Measurements from ENCODE around the gene CARD10. TPM values are rescaled to one million over a fixed set of nuclear protein-coding genes. Genes with fewer than 3 reads are reported as not detected.

The CARD10 gene
- polyA plus RNA-seq, 1 donor from 2014 or later: 0.36 TPM

DNA sequence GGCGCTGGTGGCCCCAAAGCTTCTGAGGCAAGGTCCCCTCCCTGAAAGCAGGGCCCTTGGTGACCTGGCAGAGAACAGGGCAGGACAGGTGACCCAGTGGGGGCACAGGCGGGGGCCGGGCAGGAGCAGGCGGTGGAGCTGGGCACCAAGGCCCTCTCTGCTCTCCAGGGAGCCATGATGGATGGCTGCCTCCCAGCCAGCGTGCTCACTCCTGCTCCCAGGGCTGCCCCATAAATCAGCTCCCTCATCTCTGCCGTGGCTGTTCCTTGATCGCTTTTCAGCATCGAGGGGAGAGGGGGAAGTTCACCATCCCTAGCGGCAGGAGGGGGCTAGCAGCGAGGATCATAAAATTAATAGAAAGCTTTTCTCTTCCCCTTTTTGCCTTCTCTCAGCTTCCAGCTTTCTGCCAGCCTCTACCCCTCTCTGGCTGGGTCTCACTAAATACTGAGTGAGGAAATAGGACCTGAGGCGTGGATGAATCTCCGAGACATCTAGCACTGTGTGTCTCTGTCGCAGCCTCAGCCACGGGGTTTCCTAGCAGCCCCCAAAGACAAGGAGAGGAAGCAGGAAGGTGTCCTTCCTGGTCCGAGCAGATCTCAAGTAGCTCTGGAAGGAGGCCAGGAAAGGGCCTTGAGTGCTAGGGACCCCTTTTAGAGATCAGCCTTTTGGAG, 69.7 kb downstream of the CARD10 start:
- Histone ChIP-seq H3K27me3 (ENCODE audit: insufficient read depth, low read depth, low read length) (no peaks in the 10 kb centered on the region), H3K27ac (ENCODE audit: low read length) (no peak overlapping the region), H2AFZ (ENCODE audit: low read depth, low read length) (no peak overlapping the region), H4K20me1 (ENCODE audit: insufficient read depth) (no peaks in the 10 kb centered on the region), H3K9ac (ENCODE audit: low read length) (no peak overlapping the region), H3K4me2 (ENCODE audit: low read length) (no peak overlapping the region), H3K9me2 (ENCODE audit: insufficient read depth, low read length) (no peaks in the 10 kb centered on the region), H3K79me2 (replicated peaks; ENCODE audit: insufficient read depth, low read length) (no peaks in the 10 kb centered on the region), H3K36me3 (ENCODE audit: insufficient read depth, low read length) (no peaks in the 10 kb centered on the region), H3K4me3 (ENCODE audit: low read length) (no peak overlapping the region), H3F3A (ENCODE audit: insufficient read depth, low read length, poor library complexity, severe bottlenecking) (no peaks in the 10 kb centered on the region), H3K9me3 (ENCODE audit: low read length) (no peaks in the 10 kb centered on the region)
- TF ChIP-seq EZH2 (IDR thresholded peaks at IDR 0.05; ENCODE audit: borderline replicate concordance, insufficient read depth, low read length, poor library complexity, severe bottlenecking) (no peak), SMC3 (conservative IDR thresholded peaks at IDR 0.05; ENCODE audit: poor library complexity) (no peak), EP300 (conservative IDR thresholded peaks at IDR 0.05; ENCODE audit: poor library complexity, severe bottlenecking) (no peak), POLR2AphosphoS5 (IDR thresholded peaks at IDR 0.05) (no peak), MXI1 (conservative IDR thresholded peaks at IDR 0.05; ENCODE audit: poor library complexity, severe bottlenecking) (no peak), TAF1 (IDR thresholded peaks at IDR 0.05; ENCODE audit: low read depth) (no peak), RAD21 (conservative IDR thresholded peaks at IDR 0.05) (no peak)
- TF ChIP-seq, protein P1, sequence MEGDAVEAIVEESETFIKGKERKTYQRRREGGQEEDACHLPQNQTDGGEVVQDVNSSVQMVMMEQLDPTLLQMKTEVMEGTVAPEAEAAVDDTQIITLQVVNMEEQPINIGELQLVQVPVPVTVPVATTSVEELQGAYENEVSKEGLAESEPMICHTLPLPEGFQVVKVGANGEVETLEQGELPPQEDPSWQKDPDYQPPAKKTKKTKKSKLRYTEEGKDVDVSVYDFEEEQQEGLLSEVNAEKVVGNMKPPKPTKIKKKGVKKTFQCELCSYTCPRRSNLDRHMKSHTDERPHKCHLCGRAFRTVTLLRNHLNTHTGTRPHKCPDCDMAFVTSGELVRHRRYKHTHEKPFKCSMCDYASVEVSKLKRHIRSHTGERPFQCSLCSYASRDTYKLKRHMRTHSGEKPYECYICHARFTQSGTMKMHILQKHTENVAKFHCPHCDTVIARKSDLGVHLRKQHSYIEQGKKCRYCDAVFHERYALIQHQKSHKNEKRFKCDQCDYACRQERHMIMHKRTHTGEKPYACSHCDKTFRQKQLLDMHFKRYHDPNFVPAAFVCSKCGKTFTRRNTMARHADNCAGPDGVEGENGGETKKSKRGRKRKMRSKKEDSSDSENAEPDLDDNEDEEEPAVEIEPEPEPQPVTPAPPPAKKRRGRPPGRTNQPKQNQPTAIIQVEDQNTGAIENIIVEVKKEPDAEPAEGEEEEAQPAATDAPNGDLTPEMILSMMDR (IDR thresholded peaks at IDR 0.05; ENCODE audit: poor library complexity, severe bottlenecking): no peak
- TF ChIP-seq, protein P2, sequence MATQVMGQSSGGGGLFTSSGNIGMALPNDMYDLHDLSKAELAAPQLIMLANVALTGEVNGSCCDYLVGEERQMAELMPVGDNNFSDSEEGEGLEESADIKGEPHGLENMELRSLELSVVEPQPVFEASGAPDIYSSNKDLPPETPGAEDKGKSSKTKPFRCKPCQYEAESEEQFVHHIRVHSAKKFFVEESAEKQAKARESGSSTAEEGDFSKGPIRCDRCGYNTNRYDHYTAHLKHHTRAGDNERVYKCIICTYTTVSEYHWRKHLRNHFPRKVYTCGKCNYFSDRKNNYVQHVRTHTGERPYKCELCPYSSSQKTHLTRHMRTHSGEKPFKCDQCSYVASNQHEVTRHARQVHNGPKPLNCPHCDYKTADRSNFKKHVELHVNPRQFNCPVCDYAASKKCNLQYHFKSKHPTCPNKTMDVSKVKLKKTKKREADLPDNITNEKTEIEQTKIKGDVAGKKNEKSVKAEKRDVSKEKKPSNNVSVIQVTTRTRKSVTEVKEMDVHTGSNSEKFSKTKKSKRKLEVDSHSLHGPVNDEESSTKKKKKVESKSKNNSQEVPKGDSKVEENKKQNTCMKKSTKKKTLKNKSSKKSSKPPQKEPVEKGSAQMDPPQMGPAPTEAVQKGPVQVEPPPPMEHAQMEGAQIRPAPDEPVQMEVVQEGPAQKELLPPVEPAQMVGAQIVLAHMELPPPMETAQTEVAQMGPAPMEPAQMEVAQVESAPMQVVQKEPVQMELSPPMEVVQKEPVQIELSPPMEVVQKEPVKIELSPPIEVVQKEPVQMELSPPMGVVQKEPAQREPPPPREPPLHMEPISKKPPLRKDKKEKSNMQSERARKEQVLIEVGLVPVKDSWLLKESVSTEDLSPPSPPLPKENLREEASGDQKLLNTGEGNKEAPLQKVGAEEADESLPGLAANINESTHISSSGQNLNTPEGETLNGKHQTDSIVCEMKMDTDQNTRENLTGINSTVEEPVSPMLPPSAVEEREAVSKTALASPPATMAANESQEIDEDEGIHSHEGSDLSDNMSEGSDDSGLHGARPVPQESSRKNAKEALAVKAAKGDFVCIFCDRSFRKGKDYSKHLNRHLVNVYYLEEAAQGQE (IDR thresholded peaks at IDR 0.05; ENCODE audit: borderline replicate concordance): no peak

DNA sequence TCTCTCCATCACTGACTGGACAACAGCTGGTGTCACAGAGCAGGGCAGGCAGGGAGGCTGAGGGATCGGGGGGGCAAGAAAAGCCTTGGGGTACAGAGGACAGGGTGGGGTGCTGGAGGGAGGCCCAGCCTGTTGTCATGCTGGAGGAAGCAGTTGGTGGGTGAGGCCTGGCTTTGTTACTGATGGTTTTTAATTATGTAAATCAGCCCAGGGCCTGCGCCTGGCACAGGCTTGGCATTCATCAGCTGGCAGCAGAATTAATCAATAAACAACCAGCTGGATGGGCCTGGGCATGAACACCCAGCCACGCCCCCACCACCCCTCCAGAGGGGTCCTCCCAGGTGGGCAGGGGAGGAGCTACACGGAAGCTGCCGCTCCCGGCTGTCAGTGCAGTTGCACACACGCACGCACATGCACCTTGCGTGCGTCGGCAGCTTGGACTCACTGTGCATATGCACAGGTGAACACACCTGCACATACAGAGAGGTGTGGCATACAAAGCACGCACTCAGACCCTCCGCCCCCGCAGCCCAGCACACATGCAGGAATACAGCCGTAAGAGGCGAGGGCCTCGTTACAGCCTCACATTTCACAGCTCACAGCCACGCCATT, 70.6 kb downstream of the CARD10 start:
- Histone ChIP-seq H3K9me2 (ENCODE audit: insufficient read depth, low read length) (no peaks in the 10 kb centered on the region), H3K27me3 (ENCODE audit: insufficient read depth, low read depth, low read length) (no peaks in the 10 kb centered on the region), H4K20me1 (ENCODE audit: insufficient read depth) (no peaks in the 10 kb centered on the region), H3F3A (ENCODE audit: insufficient read depth, low read length, poor library complexity, severe bottlenecking) (no peaks in the 10 kb centered on the region), H3K9ac (ENCODE audit: low read length) (no peak overlapping the region), H3K36me3 (ENCODE audit: insufficient read depth, low read length) (no peaks in the 10 kb centered on the region), H3K4me2 (ENCODE audit: low read length) (no peak overlapping the region), H3K79me2 (replicated peaks; ENCODE audit: insufficient read depth, low read length) (no peaks in the 10 kb centered on the region), H3K9me3 (ENCODE audit: low read length) (no peaks in the 10 kb centered on the region), H3K4me3 (ENCODE audit: low read length) (no peak overlapping the region), H3K27ac (ENCODE audit: low read length) (no peak overlapping the region), H2AFZ (ENCODE audit: low read depth, low read length) (no peak overlapping the region)
- TF ChIP-seq POLR2AphosphoS5 (IDR thresholded peaks at IDR 0.05): no peak
- TF ChIP-seq MXI1 (conservative IDR thresholded peaks at IDR 0.05; ENCODE audit: poor library complexity, severe bottlenecking): no peak
- TF ChIP-seq EZH2 (IDR thresholded peaks at IDR 0.05; ENCODE audit: borderline replicate concordance, insufficient read depth, low read length, poor library complexity, severe bottlenecking): no peak
- no peak for TF ChIP-seq RAD21 (conservative IDR thresholded peaks at IDR 0.05)
- TF ChIP-seq, protein P1 (IDR thresholded peaks at IDR 0.05; ENCODE audit: poor library complexity, severe bottlenecking): no peak
- TF ChIP-seq TAF1 (IDR thresholded peaks at IDR 0.05; ENCODE audit: low read depth): no peak
- TF ChIP-seq EP300 (conservative IDR thresholded peaks at IDR 0.05; ENCODE audit: poor library complexity, severe bottlenecking): no peak
- TF ChIP-seq SMC3 (conservative IDR thresholded peaks at IDR 0.05; ENCODE audit: poor library complexity): no peak
- TF ChIP-seq, protein P2 (IDR thresholded peaks at IDR 0.05; ENCODE audit: borderline replicate concordance): no peak
